Measurements from ENCODE around the gene BMP5. TPM values are rescaled to one million over a fixed set of nuclear protein-coding genes. Genes with fewer than 3 reads are reported as not detected.

Gene BMP5
- total and polyA plus RNA-seq, 10 of the 15 experiments (the other 5 are each of a cell fraction or from before 2014, with no cell fraction given), result not detected

DNA sequence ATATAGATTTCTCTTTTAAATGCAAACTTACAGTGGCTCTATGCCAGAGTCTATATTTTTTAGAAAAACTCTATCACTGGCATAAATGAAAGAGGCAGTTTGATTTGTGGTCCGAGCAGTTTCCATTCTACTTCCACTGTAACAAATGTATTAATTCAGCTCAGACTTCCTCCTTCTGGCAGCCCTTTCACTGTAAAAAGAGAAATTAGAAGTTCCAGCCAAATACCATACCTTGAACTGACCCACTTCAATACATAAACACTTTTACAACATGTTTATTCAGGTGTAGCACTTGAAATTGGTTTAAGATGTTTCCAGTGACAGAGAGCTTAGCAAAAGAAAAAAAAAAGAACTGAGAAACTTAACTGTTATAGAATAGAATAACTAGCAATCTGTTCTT is 99.3 kb downstream of the BMP5 start:
- no peak overlapping the region for H3K9ac ChIP-seq (ENCODE audit: control insufficient read depth, insufficient read depth, low read length)
- H3K4me3 ChIP-seq, result no peak overlapping the region
- no peaks in the 10 kb centered on the region for H4K20me1 ChIP-seq (ENCODE audit: control insufficient read depth, insufficient read depth)
- ATAC-seq (no peak), FAIRE-seq (no peak), DNase-seq (ENCODE audit: low read depth, low spot score) (no peak)
- H3K27me3 ChIP-seq (replicated peaks in 1 of 2; ENCODE audit: control insufficient read depth in 2 of 2, insufficient read depth in 2 of 2, low read length in 1 of 2), result peaks cover 0 to 3% of the 10 kb centered on the region in 2 experiments; a peak in 1 of 4 replicates
- no peak overlapping the region for H3K4me2 ChIP-seq (ENCODE audit: control insufficient read depth, insufficient read depth)
- TF ChIP-seq NR2C2 (IDR thresholded peaks at IDR 0.05; ENCODE audit: borderline replicate concordance, control insufficient read depth, insufficient read length, low read depth) (no peak), ESRRA (IDR thresholded peaks at IDR 0.05; ENCODE audit: low read length) (no peak), SMARCA5 (IDR thresholded peaks at IDR 0.05) (no peak), POLR2AphosphoS5 (IDR thresholded peaks at IDR 0.05; ENCODE audit: low read length) (no peak), RUNX3 (IDR thresholded peaks at IDR 0.05; ENCODE audit: low read length) (no peak), TCF7 (IDR thresholded peaks at IDR 0.05; ENCODE audit: borderline replicate concordance) (no peak), ZNF274 (IDR thresholded peaks at IDR 0.05; ENCODE audit: insufficient read depth, insufficient read length) (no peak), KLF5 (IDR thresholded peaks at IDR 0.05; ENCODE audit: partially characterized antibody) (no peak), SP1 (IDR thresholded peaks at IDR 0.05; ENCODE audit: low read depth, low read length) (no peak), SIX5 (IDR thresholded peaks at IDR 0.05; ENCODE audit: low read depth, low read length, severe bottlenecking) (no peak), SUZ12 (IDR thresholded peaks at IDR 0.05; ENCODE audit: unreplicated experiment) (no peak), CBX5 (IDR thresholded peaks at IDR 0.05; ENCODE audit: low read depth) (no peak), GATAD2B (conservative IDR thresholded peaks at IDR 0.05; ENCODE audit: low read depth) (no peak), PAX8 (IDR thresholded peaks at IDR 0.05) (no peak), STAT1 (conservative IDR thresholded peaks at IDR 0.05) (no peak), HDAC2 (IDR thresholded peaks at IDR 0.05) (no peak), CBFB (IDR thresholded peaks at IDR 0.05; ENCODE audit: low read depth) (no peak), FOXK2 (IDR thresholded peaks at IDR 0.05) (no peak)
- TF ChIP-seq, protein P1, sequence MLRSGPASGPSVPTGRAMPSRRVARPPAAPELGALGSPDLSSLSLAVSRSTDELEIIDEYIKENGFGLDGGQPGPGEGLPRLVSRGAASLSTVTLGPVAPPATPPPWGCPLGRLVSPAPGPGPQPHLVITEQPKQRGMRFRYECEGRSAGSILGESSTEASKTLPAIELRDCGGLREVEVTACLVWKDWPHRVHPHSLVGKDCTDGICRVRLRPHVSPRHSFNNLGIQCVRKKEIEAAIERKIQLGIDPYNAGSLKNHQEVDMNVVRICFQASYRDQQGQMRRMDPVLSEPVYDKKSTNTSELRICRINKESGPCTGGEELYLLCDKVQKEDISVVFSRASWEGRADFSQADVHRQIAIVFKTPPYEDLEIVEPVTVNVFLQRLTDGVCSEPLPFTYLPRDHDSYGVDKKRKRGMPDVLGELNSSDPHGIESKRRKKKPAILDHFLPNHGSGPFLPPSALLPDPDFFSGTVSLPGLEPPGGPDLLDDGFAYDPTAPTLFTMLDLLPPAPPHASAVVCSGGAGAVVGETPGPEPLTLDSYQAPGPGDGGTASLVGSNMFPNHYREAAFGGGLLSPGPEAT (IDR thresholded peaks at IDR 0.05; ENCODE audit: low read depth), result no peak
- TF ChIP-seq, protein P2, sequence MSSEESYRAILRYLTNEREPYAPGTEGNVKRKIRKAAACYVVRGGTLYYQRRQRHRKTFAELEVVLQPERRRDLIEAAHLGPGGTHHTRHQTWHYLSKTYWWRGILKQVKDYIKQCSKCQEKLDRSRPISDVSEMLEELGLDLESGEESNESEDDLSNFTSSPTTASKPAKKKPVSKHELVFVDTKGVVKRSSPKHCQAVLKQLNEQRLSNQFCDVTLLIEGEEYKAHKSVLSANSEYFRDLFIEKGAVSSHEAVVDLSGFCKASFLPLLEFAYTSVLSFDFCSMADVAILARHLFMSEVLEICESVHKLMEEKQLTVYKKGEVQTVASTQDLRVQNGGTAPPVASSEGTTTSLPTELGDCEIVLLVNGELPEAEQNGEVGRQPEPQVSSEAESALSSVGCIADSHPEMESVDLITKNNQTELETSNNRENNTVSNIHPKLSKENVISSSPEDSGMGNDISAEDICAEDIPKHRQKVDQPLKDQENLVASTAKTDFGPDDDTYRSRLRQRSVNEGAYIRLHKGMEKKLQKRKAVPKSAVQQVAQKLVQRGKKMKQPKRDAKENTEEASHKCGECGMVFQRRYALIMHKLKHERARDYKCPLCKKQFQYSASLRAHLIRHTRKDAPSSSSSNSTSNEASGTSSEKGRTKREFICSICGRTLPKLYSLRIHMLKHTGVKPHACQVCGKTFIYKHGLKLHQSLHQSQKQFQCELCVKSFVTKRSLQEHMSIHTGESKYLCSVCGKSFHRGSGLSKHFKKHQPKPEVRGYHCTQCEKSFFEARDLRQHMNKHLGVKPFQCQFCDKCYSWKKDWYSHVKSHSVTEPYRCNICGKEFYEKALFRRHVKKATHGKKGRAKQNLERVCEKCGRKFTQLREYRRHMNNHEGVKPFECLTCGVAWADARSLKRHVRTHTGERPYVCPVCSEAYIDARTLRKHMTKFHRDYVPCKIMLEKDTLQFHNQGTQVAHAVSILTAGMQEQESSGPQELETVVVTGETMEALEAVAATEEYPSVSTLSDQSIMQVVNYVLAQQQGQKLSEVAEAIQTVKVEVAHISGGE (CRISPR knock-in tag; IDR thresholded peaks at IDR 0.05), result no peak
- H3K36me3 ChIP-seq (ENCODE audit: control insufficient read depth in 2 of 2, insufficient read depth in 2 of 2, low read length in 1 of 2), result no peaks in the 10 kb centered on the region
- ChIA-PET CTCF (no interaction called here), RAD21 (ENCODE audit: unreplicated experiment) (no interaction called here), POLR2A (interaction anchor here (1.1 kb wide), 1 partner anchor 17 kb away, joined by 4 read pairs; no protein-coding TSS in a partner anchor), SMC1A (ENCODE audit: uncharacterized antibody, unreplicated experiment) (no interaction called here)
- H3K9me3 ChIP-seq (replicated peaks; ENCODE audit: control insufficient read depth, insufficient read depth, low read length), result no peaks in the 10 kb centered on the region
- intact Hi-C loops (cut with micrococcal nuclease; ENCODE audit: unreplicated experiment), result no loop called here
- no peaks in the 10 kb centered on the region for H3K79me2 ChIP-seq (ENCODE audit: control insufficient read depth, insufficient read depth, low read length)
- BruUV-seq (replicated peaks), result no TSS peak
- no peaks in the 10 kb centered on the region for H3K4me1 ChIP-seq (ENCODE audit: control insufficient read depth, insufficient read depth, low read length)
- H2AFZ ChIP-seq (ENCODE audit: control insufficient read depth, low read depth, low read length), result no peak overlapping the region
- no peak overlapping the region for H3K27ac ChIP-seq (ENCODE audit: control insufficient read depth, insufficient read depth)
- in situ Hi-C loops (cut with MboI), result no loop called here
- 0% methylated on average over 1 of the region's 1 CpG for WGBS (ENCODE audit: insufficient coverage, insufficient replicate concordance, low lambda C conversion rate, missing lambda C conversion rate)

All from GM12878 (cell line).